Measurements from ENCODE around the gene BCL2L2.

BCL2L2 gene

DNA sequence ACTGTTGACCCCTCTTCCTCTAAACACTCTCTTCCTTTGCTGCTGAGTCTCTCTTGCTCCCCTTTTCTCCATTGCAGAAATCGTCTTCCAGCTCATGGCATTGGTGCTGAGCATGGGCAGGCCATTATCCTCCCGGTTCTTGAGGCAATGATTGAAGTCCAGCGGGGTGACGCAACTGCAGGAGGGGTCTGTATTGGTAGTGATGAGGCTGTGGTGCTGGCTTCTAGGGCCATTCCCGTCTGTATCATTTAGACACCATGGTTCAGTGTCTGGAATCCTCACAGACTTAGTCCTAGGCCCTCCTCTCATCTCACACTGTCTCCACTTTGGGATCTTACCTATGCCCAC is 46.8 kb downstream of the BCL2L2 start:
- ChIA-PET POLR2A (interaction anchor here (1.9 kb wide), 1 partner anchor 33 kb away, joined by 7 read pairs; the partner anchor contains the start of gene PABPN1), CTCF (interaction anchor here (0.5 to 2.0 kb wide), 3 partner anchors 15 to 27 kb away, joined by 4 to 8 read pairs (median 4); no protein-coding TSS in a partner anchor)
- Histone ChIP-seq H3K9me3 (ENCODE audit: control insufficient read depth, insufficient read depth, low read depth, low read length) (no peaks in the 10 kb centered on the region), H3K4me3 (ENCODE audit: low read depth, low read length) (no peak overlapping the region), H3K4me1 (ENCODE audit: control insufficient read depth, insufficient read depth, low read length) (no peaks in the 10 kb centered on the region), H3K27ac (ENCODE audit: extremely low read depth, low read depth, low read length) (no peak overlapping the region), H3K36me3 (ENCODE audit: control insufficient read depth in 2 of 2, insufficient read depth in 1 of 2, low read length in 2 of 2) (no peaks in the 10 kb centered on the region)
- TF ChIP-seq HOXD13 (CRISPR knock-in tag; IDR thresholded peaks at IDR 0.05; ENCODE audit: borderline replicate concordance) (no peak), PRDM6 (tag by site-specific recombination; IDR thresholded peaks at IDR 0.05) (no peak)

- CTCF ChIA-PET: interaction anchor here (2.0 kb wide), 1 partner anchor 25 kb away, joined by 8 read pairs; no protein-coding TSS in a partner anchor
Measured at GRCh38 chr14:23354990-23355389, 48.4 kb downstream of the BCL2L2 start.

GRCh38 chr14:23355871-23356435 is 49.3 kb downstream of the BCL2L2 start:
- ChIA-PET CTCF (interaction anchor here (1.5 kb wide), 1 partner anchor 24 kb away, joined by 4 read pairs; no protein-coding TSS in a partner anchor), POLR2A (no interaction called here)
- Histone ChIP-seq H3K36me3 (ENCODE audit: control insufficient read depth in 2 of 2, insufficient read depth in 1 of 2, low read length in 2 of 2) (no peaks in the 10 kb centered on the region), H3K9me3 (ENCODE audit: control insufficient read depth, insufficient read depth, low read depth, low read length) (no peaks in the 10 kb centered on the region), H3K27ac (ENCODE audit: extremely low read depth, low read depth, low read length) (no peak overlapping the region), H3K4me1 (ENCODE audit: control insufficient read depth, insufficient read depth, low read length) (no peaks in the 10 kb centered on the region), H3K4me3 (ENCODE audit: low read depth, low read length) (no peak overlapping the region)
- no peak for TF ChIP-seq YY1 (tag by site-specific recombination; IDR thresholded peaks at IDR 0.05)
- no peak for TF ChIP-seq ZBTB17 (tag by site-specific recombination; IDR thresholded peaks at IDR 0.05)
- TF ChIP-seq, protein P1, sequence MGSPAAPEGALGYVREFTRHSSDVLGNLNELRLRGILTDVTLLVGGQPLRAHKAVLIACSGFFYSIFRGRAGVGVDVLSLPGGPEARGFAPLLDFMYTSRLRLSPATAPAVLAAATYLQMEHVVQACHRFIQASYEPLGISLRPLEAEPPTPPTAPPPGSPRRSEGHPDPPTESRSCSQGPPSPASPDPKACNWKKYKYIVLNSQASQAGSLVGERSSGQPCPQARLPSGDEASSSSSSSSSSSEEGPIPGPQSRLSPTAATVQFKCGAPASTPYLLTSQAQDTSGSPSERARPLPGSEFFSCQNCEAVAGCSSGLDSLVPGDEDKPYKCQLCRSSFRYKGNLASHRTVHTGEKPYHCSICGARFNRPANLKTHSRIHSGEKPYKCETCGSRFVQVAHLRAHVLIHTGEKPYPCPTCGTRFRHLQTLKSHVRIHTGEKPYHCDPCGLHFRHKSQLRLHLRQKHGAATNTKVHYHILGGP (tag by site-specific recombination; IDR thresholded peaks at IDR 0.05): no peak
- no peak for TF ChIP-seq ZNF221 (tag by site-specific recombination; IDR thresholded peaks at IDR 0.05; ENCODE audit: borderline replicate concordance)
- TF ChIP-seq ZBTB8A (tag by site-specific recombination; IDR thresholded peaks at IDR 0.05): no peak
- TF ChIP-seq ZNF561 (tag by site-specific recombination; IDR thresholded peaks at IDR 0.05; ENCODE audit: borderline replicate concordance): no peak
- no peak for TF ChIP-seq ZNF530 (tag by site-specific recombination; IDR thresholded peaks at IDR 0.05; ENCODE audit: low read depth)
- TF ChIP-seq, protein P2, sequence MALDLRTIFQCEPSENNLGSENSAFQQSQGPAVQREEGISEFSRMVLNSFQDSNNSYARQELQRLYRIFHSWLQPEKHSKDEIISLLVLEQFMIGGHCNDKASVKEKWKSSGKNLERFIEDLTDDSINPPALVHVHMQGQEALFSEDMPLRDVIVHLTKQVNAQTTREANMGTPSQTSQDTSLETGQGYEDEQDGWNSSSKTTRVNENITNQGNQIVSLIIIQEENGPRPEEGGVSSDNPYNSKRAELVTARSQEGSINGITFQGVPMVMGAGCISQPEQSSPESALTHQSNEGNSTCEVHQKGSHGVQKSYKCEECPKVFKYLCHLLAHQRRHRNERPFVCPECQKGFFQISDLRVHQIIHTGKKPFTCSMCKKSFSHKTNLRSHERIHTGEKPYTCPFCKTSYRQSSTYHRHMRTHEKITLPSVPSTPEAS (tag by site-specific recombination; IDR thresholded peaks at IDR 0.05): no peak
- TF ChIP-seq ZNF585B (tag by site-specific recombination; IDR thresholded peaks at IDR 0.05): no peak
- no peak for TF ChIP-seq ZNF510 (tag by site-specific recombination; IDR thresholded peaks at IDR 0.05; ENCODE audit: insufficient replicate concordance)

More at GRCh38 chr14:23354990-23355389, 48.4 kb downstream of the BCL2L2 start:
- H3K4me1 ChIP-seq (ENCODE audit: control insufficient read depth, insufficient read depth, low read length): no peaks in the 10 kb centered on the region
- POLR2A ChIA-PET: no interaction called here
- TF ChIP-seq, protein P3, sequence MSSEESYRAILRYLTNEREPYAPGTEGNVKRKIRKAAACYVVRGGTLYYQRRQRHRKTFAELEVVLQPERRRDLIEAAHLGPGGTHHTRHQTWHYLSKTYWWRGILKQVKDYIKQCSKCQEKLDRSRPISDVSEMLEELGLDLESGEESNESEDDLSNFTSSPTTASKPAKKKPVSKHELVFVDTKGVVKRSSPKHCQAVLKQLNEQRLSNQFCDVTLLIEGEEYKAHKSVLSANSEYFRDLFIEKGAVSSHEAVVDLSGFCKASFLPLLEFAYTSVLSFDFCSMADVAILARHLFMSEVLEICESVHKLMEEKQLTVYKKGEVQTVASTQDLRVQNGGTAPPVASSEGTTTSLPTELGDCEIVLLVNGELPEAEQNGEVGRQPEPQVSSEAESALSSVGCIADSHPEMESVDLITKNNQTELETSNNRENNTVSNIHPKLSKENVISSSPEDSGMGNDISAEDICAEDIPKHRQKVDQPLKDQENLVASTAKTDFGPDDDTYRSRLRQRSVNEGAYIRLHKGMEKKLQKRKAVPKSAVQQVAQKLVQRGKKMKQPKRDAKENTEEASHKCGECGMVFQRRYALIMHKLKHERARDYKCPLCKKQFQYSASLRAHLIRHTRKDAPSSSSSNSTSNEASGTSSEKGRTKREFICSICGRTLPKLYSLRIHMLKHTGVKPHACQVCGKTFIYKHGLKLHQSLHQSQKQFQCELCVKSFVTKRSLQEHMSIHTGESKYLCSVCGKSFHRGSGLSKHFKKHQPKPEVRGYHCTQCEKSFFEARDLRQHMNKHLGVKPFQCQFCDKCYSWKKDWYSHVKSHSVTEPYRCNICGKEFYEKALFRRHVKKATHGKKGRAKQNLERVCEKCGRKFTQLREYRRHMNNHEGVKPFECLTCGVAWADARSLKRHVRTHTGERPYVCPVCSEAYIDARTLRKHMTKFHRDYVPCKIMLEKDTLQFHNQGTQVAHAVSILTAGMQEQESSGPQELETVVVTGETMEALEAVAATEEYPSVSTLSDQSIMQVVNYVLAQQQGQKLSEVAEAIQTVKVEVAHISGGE (tag by site-specific recombination; conservative IDR thresholded peaks at IDR 0.05; ENCODE audit: low read depth): no peak
- no peak for TF ChIP-seq ZBTB17 (tag by site-specific recombination; IDR thresholded peaks at IDR 0.05)
- TF ChIP-seq ZNF513 (tag by site-specific recombination; IDR thresholded peaks at IDR 0.05): no peak
- no peak for TF ChIP-seq ZNF133 (tag by site-specific recombination; IDR thresholded peaks at IDR 0.05)
- no peak for TF ChIP-seq MEIS1 (CRISPR knock-in tag; IDR thresholded peaks at IDR 0.05; ENCODE audit: borderline replicate concordance)
- TF ChIP-seq, protein P4, sequence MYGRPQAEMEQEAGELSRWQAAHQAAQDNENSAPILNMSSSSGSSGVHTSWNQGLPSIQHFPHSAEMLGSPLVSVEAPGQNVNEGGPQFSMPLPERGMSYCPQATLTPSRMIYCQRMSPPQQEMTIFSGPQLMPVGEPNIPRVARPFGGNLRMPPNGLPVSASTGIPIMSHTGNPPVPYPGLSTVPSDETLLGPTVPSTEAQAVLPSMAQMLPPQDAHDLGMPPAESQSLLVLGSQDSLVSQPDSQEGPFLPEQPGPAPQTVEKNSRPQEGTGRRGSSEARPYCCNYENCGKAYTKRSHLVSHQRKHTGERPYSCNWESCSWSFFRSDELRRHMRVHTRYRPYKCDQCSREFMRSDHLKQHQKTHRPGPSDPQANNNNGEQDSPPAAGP (tag by site-specific recombination; IDR thresholded peaks at IDR 0.05): no peak
- H3K4me3 ChIP-seq (ENCODE audit: low read depth, low read length): no peak overlapping the region
- no peak overlapping the region for H3K27ac ChIP-seq (ENCODE audit: extremely low read depth, low read depth, low read length)
- H3K36me3 ChIP-seq (ENCODE audit: control insufficient read depth in 2 of 2, insufficient read depth in 1 of 2, low read length in 2 of 2): no peaks in the 10 kb centered on the region
- H3K9me3 ChIP-seq (ENCODE audit: control insufficient read depth, insufficient read depth, low read depth, low read length): no peaks in the 10 kb centered on the region

Data from HEK293 (cell line).